ENCODE measurements around the gene NTNG1. TPM values are rescaled to one million over a fixed set of nuclear protein-coding genes. Genes with fewer than 3 reads are reported as not detected.

Gene NTNG1
- total RNA-seq, 2 donors from 2014 or later: not detected

GRCh38 chr1:107132780-107133179, 8.1 kb upstream of the NTNG1 start:
- H3K4me3 Mint-ChIP-seq: no peak overlapping the region

GRCh38 chr1:107135463-107135862, 5.4 kb upstream of the NTNG1 start:
- peaks cover 6 to 9% of the 10 kb centered on the region in 2 donors for H3K4me1 Mint-ChIP-seq (ENCODE audit: low read depth in 2 of 2)
- H3K27ac Mint-ChIP-seq: no peak overlapping the region
- no peak overlapping the region for H3K4me3 Mint-ChIP-seq
- DNase-seq (ENCODE audit: low spot score) (no peak), ATAC-seq (no peak)
- peaks cover 25 to 39% of the 10 kb centered on the region in 2 donors for H3K27me3 Mint-ChIP-seq
- no peaks in the 10 kb centered on the region for H3K9me3 Mint-ChIP-seq
- peaks cover 7% of the 10 kb centered on the region for H3K36me3 Mint-ChIP-seq

More at GRCh38 chr1:107132780-107133179, 8.1 kb upstream of the NTNG1 start:
- ATAC-seq (no peak), DNase-seq (ENCODE audit: low spot score) (no peak)
- Mint-ChIP-seq H3K27ac (no peak overlapping the region), H3K27me3 (peaks cover 5 to 25% of the 10 kb centered on the region in 2 donors), H3K9me3 (no peaks in the 10 kb centered on the region), H3K36me3 (no peaks in the 10 kb centered on the region), H3K4me1 (ENCODE audit: low read depth in 2 of 2) (no peaks in the 10 kb centered on the region)

- Mint-ChIP-seq H3K4me3 (no peak overlapping the region), H3K36me3 (peaks cover 7% of the 10 kb centered on the region), H3K27ac (no peak overlapping the region), H3K27me3 (peaks cover 41 to 50% of the 10 kb centered on the region in 2 donors), H3K9me3 (no peaks in the 10 kb centered on the region), H3K4me1 (ENCODE audit: low read depth in 2 of 2) (peaks cover 12 to 17% of the 10 kb centered on the region in 2 donors)
- ATAC-seq (no peak), DNase-seq (ENCODE audit: low spot score) (no peak)
Observed at GRCh38 chr1:107138166-107138565, 2.7 kb upstream of the NTNG1 start.

- peaks cover 7% of the 10 kb centered on the region for H3K36me3 Mint-ChIP-seq
- no peak for DNase-seq (ENCODE audit: low spot score)
- ATAC-seq: no peak
Observed at GRCh38 chr1:107138767-107139445, 1.9 kb upstream of the NTNG1 start.

GRCh38 chr1:107139833-107140702, 771 bp upstream of the NTNG1 start:
- ATAC-seq (peak in 1 of 2 donors; percentile 28), DNase-seq (ENCODE audit: low spot score) (no peak)
- peaks cover 7% of the 10 kb centered on the region for H3K36me3 Mint-ChIP-seq
- no peak overlapping the region for H3K27ac Mint-ChIP-seq
- H3K27me3 Mint-ChIP-seq: peaks cover 43 to 62% of the 10 kb centered on the region in 2 donors
- peak overlapping the region; percentile 65 for H3K4me3 Mint-ChIP-seq
- no peaks in the 10 kb centered on the region for H3K9me3 Mint-ChIP-seq
- peaks cover 12 to 17% of the 10 kb centered on the region in 2 donors for H3K4me1 Mint-ChIP-seq (ENCODE audit: low read depth in 2 of 2)

More at GRCh38 chr1:107138767-107139445, 1.9 kb upstream of the NTNG1 start:
- Mint-ChIP-seq H3K27ac (no peak overlapping the region), H3K9me3 (no peaks in the 10 kb centered on the region), H3K4me1 (ENCODE audit: low read depth in 2 of 2) (peaks cover 12 to 17% of the 10 kb centered on the region in 2 donors), H3K27me3 (peaks cover 43 to 56% of the 10 kb centered on the region in 2 donors), H3K4me3 (peak overlapping the region; percentile 54)

- no peaks in the 10 kb centered on the region for H3K9me3 Mint-ChIP-seq
- H3K27me3 Mint-ChIP-seq: peaks cover 45 to 72% of the 10 kb centered on the region in 2 donors
- peak overlapping the region; percentile 68 for H3K4me3 Mint-ChIP-seq
- DNase-seq (ENCODE audit: low spot score) (no peak), ATAC-seq (peak; percentile 20 to 24)
- peaks cover 7% of the 10 kb centered on the region for H3K36me3 Mint-ChIP-seq
- H3K27ac Mint-ChIP-seq: no peak overlapping the region
- peaks cover 12 to 17% of the 10 kb centered on the region in 2 donors for H3K4me1 Mint-ChIP-seq (ENCODE audit: low read depth in 2 of 2)
Observed at GRCh38 chr1:107141491-107142126, 770 bp downstream of the NTNG1 start.

DNA sequence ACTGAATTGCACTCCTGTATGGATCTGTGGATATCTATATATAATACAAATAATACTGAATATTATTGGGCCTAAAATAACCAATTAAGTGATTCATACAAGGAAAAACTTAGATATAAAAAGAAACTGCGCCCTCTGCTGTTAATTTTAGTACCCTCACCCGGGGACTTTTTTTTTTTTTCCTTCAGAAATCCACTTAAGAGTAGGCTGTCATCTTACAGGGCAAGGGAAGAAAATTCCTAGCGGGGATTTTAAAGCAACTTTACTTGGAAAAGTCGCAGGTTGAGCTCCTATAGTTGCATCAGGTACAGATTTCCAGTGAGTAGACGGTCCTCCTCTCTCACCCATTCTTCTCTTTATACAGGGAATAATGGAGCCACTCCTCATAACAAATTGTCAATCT, 1.3 kb downstream of the NTNG1 start:
- no peaks in the 10 kb centered on the region for H3K9me3 Mint-ChIP-seq
- DNase-seq (ENCODE audit: low spot score) (no peak), ATAC-seq (no peak)
- peaks cover 44 to 72% of the 10 kb centered on the region in 2 donors for H3K27me3 Mint-ChIP-seq
- H3K36me3 Mint-ChIP-seq: peaks cover 7% of the 10 kb centered on the region
- H3K4me3 Mint-ChIP-seq: peak overlapping the region; percentile 68
- H3K4me1 Mint-ChIP-seq (ENCODE audit: low read depth in 2 of 2): peaks cover 12 to 17% of the 10 kb centered on the region in 2 donors
- H3K27ac Mint-ChIP-seq: no peak overlapping the region

GRCh38 chr1:107142666-107143065, 1.8 kb downstream of the NTNG1 start:
- H3K36me3 Mint-ChIP-seq: peaks cover 7% of the 10 kb centered on the region
- no peaks in the 10 kb centered on the region for H3K9me3 Mint-ChIP-seq
- peaks cover 44 to 69% of the 10 kb centered on the region in 2 donors for H3K27me3 Mint-ChIP-seq
- H3K4me3 Mint-ChIP-seq: no peak overlapping the region
- no peak overlapping the region for H3K27ac Mint-ChIP-seq
- H3K4me1 Mint-ChIP-seq (ENCODE audit: low read depth in 2 of 2): peaks cover 12 to 17% of the 10 kb centered on the region in 2 donors
- no peak for ATAC-seq
- DNase-seq (ENCODE audit: low spot score): no peak

- Mint-ChIP-seq H3K27me3 (peaks cover 22 to 54% of the 10 kb centered on the region in 2 donors), H3K4me3 (no peak overlapping the region), H3K27ac (no peak overlapping the region), H3K4me1 (ENCODE audit: low read depth in 2 of 2) (peaks cover 5 to 7% of the 10 kb centered on the region in 2 donors), H3K36me3 (no peaks in the 10 kb centered on the region), H3K9me3 (no peaks in the 10 kb centered on the region)
- ATAC-seq: no peak
- no peak for DNase-seq (ENCODE audit: low spot score)
Observed at GRCh38 chr1:107145637-107146036, 4.8 kb downstream of the NTNG1 start.

GRCh38 chr1:107147843-107148242, 7.0 kb downstream of the NTNG1 start:
- H3K27ac Mint-ChIP-seq: no peak overlapping the region
- no peaks in the 10 kb centered on the region for H3K4me1 Mint-ChIP-seq (ENCODE audit: low read depth in 2 of 2)
- H3K36me3 Mint-ChIP-seq: no peaks in the 10 kb centered on the region
- no peak for ATAC-seq
- DNase-seq (ENCODE audit: low spot score): no peak
- no peak overlapping the region for H3K4me3 Mint-ChIP-seq
- peaks cover 12 to 41% of the 10 kb centered on the region in 2 donors for H3K27me3 Mint-ChIP-seq
- no peaks in the 10 kb centered on the region for H3K9me3 Mint-ChIP-seq

GRCh38 chr1:107149946-107150345, 9.1 kb downstream of the NTNG1 start:
- peaks cover 13 to 28% of the 10 kb centered on the region in 2 donors for H3K27me3 Mint-ChIP-seq
- ATAC-seq (no peak), DNase-seq (ENCODE audit: low spot score) (no peak)
- H3K27ac Mint-ChIP-seq: no peak overlapping the region
- H3K4me1 Mint-ChIP-seq (ENCODE audit: low read depth in 2 of 2): no peaks in the 10 kb centered on the region
- no peaks in the 10 kb centered on the region for H3K36me3 Mint-ChIP-seq
- no peak overlapping the region for H3K4me3 Mint-ChIP-seq
- H3K9me3 Mint-ChIP-seq: no peaks in the 10 kb centered on the region

DNA sequence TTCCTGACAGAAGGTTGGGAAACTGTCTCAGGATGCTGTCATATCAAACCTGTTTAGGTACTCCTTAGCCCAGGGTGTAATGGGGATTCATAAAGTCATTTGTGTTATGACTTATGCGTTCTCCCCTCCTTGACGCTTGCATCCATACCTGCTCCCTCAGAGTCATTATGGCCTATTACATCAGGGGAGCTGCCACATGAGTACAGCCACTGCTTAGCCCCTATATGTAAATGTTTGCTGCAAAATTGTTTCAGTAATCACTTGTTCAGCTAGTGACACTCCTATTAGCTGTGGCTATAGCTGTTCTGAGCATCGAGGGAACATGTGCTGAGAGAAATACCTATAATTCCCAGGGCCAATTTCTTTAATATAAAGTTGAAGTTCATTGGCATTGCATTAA, 10.5 kb downstream of the NTNG1 start:
- no peak for ATAC-seq
- Mint-ChIP-seq H3K27me3 (peaks cover 14 to 18% of the 10 kb centered on the region in 2 donors), H3K27ac (no peak overlapping the region), H3K9me3 (no peaks in the 10 kb centered on the region), H3K36me3 (no peaks in the 10 kb centered on the region), H3K4me1 (ENCODE audit: low read depth in 2 of 2) (no peaks in the 10 kb centered on the region), H3K4me3 (no peak overlapping the region)
- DNase-seq (ENCODE audit: low spot score): no peak

DNA sequence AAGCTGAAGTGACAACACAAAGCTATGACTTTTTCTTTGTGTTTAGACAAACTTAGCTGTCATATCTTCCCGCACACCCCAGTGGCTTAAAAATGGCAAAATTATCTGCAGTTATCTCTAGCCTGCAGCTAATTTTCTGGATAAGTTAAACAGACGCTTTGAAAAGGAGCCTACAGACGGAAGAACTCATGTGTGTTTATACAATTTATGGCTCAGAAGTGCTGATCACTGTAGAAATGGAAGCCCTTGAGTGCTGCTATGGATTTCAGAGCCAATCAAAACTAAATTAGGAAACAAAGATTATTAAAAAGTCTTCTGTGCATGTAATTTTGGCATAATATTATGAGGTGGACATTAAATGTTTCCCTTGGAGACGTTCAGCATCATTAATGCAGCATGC, 11.6 kb downstream of the NTNG1 start:
- H3K9me3 Mint-ChIP-seq: no peaks in the 10 kb centered on the region
- H3K4me1 Mint-ChIP-seq (ENCODE audit: low read depth in 2 of 2): no peaks in the 10 kb centered on the region
- peaks cover 14 to 16% of the 10 kb centered on the region in 2 donors for H3K27me3 Mint-ChIP-seq
- no peak overlapping the region for H3K4me3 Mint-ChIP-seq
- H3K27ac Mint-ChIP-seq: no peak overlapping the region
- H3K36me3 Mint-ChIP-seq: no peaks in the 10 kb centered on the region
- DNase-seq (ENCODE audit: low spot score) (no peak), ATAC-seq (no peak)
